ENCODE measurements around the gene LINGO3. TPM values are rescaled to one million over a fixed set of nuclear protein-coding genes. Genes with fewer than 3 reads are reported as not detected.

The LINGO3 gene, protein sequence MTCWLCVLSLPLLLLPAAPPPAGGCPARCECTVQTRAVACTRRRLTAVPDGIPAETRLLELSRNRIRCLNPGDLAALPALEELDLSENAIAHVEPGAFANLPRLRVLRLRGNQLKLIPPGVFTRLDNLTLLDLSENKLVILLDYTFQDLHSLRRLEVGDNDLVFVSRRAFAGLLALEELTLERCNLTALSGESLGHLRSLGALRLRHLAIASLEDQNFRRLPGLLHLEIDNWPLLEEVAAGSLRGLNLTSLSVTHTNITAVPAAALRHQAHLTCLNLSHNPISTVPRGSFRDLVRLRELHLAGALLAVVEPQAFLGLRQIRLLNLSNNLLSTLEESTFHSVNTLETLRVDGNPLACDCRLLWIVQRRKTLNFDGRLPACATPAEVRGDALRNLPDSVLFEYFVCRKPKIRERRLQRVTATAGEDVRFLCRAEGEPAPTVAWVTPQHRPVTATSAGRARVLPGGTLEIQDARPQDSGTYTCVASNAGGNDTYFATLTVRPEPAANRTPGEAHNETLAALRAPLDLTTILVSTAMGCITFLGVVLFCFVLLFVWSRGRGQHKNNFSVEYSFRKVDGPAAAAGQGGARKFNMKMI
- not detected in 2 replicates for total RNA-seq

DNA sequence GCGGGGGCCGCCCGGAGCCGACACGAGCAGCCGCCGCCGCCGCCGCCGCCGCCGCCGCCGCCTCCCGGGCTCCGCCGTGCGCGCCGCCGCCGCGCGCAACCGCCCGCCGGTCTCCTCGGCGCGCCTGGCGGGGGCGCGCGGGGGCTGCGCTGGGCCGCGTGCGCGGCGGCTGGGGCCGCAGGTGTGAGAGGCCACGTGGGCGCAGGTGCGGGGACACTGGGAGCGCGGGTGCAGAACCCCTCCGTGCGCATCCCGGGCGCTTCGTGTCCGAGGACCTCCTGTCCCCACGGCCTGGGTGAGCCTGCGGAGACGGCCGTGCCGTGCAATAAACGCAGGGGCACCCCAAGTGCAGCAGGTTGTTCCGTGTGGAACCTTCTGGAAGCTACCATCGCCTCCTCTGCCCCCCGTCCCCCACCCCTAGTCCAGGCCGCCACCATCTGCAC lies at the start of gene LINGO3:
Gene LINGO3, minus strand, starts transcription at position 41 of the 443 bp plus-strand sequence. CDS start 16,378 bp downstream, outside the sequence.

DNA sequence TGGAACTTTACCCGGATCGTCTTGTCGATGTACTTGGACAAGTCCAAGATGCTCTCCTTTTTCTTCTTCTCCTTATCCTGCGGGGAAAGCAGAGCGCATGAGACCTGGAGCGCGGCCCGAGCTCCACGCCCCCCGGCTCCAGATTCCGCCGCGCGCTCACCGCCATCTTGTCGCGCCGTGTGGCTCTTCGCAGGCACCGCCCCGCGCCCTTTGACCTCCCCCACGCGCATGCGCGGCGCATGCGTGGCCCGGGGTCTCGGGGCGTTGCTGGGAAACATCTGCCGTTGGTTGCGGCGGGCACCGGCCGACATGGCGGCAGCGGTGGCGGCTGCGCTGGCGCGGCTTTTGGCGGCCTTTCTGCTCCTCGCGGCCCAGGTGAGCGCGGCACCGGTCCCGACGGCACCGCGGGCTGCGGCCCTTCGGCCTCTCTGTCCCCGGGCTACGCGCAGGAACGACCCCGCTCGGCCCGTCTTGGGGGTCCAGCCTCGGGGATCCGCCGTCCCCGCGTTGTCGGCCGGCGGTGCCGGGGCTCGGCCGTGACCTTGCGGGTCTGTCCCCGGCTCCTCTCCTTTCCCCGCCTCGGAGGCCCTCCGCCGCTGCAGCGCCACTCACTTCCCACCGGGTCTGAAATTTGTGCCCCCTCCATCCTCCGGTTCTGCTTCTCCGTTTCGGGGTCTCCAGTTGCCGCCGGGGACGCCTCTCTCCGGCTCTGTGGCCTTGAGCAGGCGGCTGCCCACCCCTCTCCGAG lies 20.6 kb upstream of the LINGO3 start, which contains the start of the genes LSM7 and SPPL2B:
Gene LSM7, minus strand, starts transcription at position 186 of the 748 bp plus-strand sequence. Its CDS starts 20 bp downstream, at position 166.
Gene SPPL2B, plus strand, starts transcription at position 284 of the 748 bp plus-strand sequence. Its CDS starts 26 bp downstream, at position 310.

DNA sequence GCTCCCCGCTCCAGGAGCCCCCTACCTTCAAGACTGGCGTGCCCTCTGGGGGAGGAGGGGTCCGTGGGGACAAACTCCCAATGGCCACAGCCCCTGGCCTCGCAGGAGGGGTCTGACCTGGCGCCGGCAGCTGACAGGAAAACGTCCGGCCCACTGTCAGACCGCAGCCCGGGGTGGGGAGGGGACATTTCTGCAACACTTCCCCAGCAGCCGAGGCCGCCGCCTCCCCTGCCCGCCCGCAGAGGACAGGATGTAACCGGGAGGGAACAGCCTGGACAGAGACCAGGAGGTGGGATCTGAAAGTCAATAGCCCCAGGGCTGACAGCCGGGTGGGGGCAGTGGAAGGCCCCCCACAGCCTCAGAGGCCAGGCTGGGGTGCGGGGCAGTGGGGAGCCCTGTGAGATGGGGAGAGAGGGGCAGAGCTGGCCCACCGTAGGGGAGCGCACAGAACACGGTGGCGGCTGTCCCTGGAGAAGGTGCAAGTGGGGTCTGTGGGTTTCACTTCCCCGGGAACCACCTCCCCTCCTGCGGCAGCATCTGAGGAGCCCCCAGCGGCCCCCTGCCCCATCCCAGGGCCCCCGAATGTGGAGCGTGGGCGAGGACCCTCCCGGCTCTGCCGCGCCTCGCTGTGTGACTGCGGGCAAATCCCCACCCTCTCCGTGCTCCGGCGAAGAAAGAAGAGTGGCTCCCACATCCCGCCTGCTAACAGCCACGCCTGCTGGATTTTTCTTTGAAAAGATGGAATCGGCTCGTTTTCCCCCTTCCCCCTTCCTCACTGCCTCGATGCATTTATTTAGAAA lies 25.7 kb downstream of the LINGO3 start, which contains the start of gene PEAK3:
Gene PEAK3, minus strand, starts transcription at position 114 of the 800 bp plus-strand sequence. CDS start 1,244 bp downstream, outside the sequence.

Other genes with a start within 250 kb of the LINGO3 start
- gene MOB3A, start 211.8 kb downstream of the LINGO3 start, total RNA-seq = 26.6 and 36.9 TPM in 2 replicates
- gene IZUMO4, start 211.2 kb downstream of the LINGO3 start, total RNA-seq = 0.82 and 1.3 TPM in 2 replicates
- 88.9 and 107 TPM in 2 replicates for gene AP3D1, start 156.6 kb downstream of the LINGO3 start, total RNA-seq
- gene DOT1L, start 144.2 kb downstream of the LINGO3 start, total RNA-seq = 10.1 and 13.9 TPM in 2 replicates
- 58.4 and 81.5 TPM in 2 replicates for gene PLEKHJ1, start 71.8 kb downstream of the LINGO3 start, total RNA-seq
- 34.6 and 36.6 TPM in 2 replicates for gene SF3A2, start 71.3 kb downstream of the LINGO3 start, total RNA-seq
- 1.8 and 3.7 TPM in 2 replicates for gene AMH, start 58.8 kb downstream of the LINGO3 start, total RNA-seq
- 1.5 TPM in 1 of 2 replicates, not detected in the other for gene JSRP1, start 51.7 kb downstream of the LINGO3 start, total RNA-seq
- gene PEAK3, start 26.0 kb downstream of the LINGO3 start, total RNA-seq = 0.09 TPM in 1 of 2 replicates, not detected in the other
- gene LSM7, start 20.4 kb upstream of the LINGO3 start, total RNA-seq = 203 and 211 TPM in 2 replicates
- 39.2 and 39.3 TPM in 2 replicates for gene SPPL2B, start 20.5 kb upstream of the LINGO3 start, total RNA-seq
- not detected in 2 replicates for gene TMPRSS9, start 52.1 kb upstream of the LINGO3 start, total RNA-seq
- gene TIMM13, start 119.4 kb upstream of the LINGO3 start, total RNA-seq = 56.1 and 65.8 TPM in 2 replicates
- 43.3 and 45.3 TPM in 2 replicates for gene LMNB2, start 148.8 kb upstream of the LINGO3 start, total RNA-seq
- gene GADD45B, start 168.0 kb upstream of the LINGO3 start, total RNA-seq = 58.5 and 176 TPM in 2 replicates